Keratinocyte (primary cell): ENCODE measurements around the gene DEPDC1. TPM values are rescaled to one million over a fixed set of nuclear protein-coding genes. Genes with fewer than 3 reads are reported as not detected.

ENCODE experiments used
- DNase-seq: peaks from one replicate; pipeline ENCODE4 v3.0.0-alpha.2; 2011; ENCODE audit warnings: low read depth, missing footprints, low spot score
- FAIRE-seq: peaks from 2 replicates; lab custom pipeline; 2011; peaks lifted over from hg19 to GRCh38; lab: Jason Lieb, UNC
- H2AFZ ChIP-seq: 2 replicates; pipeline ENCODE4 v1.6.0; 2012; ENCODE audit warnings: low read length, control low read depth, inconsistent platforms; ENCODE audit not compliant: control insufficient read depth
- H3K27ac ChIP-seq: 2 replicates; pipeline ENCODE4 v1.5.1; 2011; ENCODE audit warnings: low read length; ENCODE audit not compliant: control insufficient read depth, insufficient read depth
- H3K27me3 ChIP-seq: 3 replicates; pipeline ENCODE4 v1.6.0; 2011; ENCODE audit warnings: low read length; ENCODE audit not compliant: control insufficient read depth, insufficient read depth; ENCODE audit errors: extremely low read depth
- H3K36me3 ChIP-seq, 2 experiments: 2 replicates in 1 of 2; 3 replicates in 1 of 2; pipeline ENCODE4 v1.5.1; 2011; ENCODE audit warnings: low read length in 2 of 2, mild to moderate bottlenecking in 1 of 2; ENCODE audit not compliant: control insufficient read depth in 2 of 2, insufficient read depth in 2 of 2; ENCODE audit errors: extremely low read depth in 1 of 2
- H3K4me1 ChIP-seq: 3 replicates; pipeline ENCODE4 v1.5.1; 2011; ENCODE audit warnings: low read length; ENCODE audit not compliant: control insufficient read depth, insufficient read depth; ENCODE audit errors: extremely low read depth
- H3K4me2 ChIP-seq: 3 replicates; pipeline ENCODE4 v1.6.0; 2011; ENCODE audit warnings: low read depth, low read length; ENCODE audit not compliant: control insufficient read depth, insufficient read depth; ENCODE audit errors: extremely low read depth
- H3K4me3 ChIP-seq, 3 experiments: fragments of 200-600 bp in 1 of 3; sonication (generic) in 1 of 3; 2 replicates in 2 of 3; 3 replicates in 1 of 3; pipeline ENCODE4 v1.5.1; 2011 to 2016; ENCODE audit warnings: low read length in 3 of 3, mild to moderate bottlenecking in 3 of 3, control low read depth in 2 of 3, inconsistent platforms in 1 of 3, low read depth in 1 of 3, mixed read lengths in 1 of 3, mixed run types in 1 of 3, moderate library complexity in 1 of 3; ENCODE audit not compliant: control insufficient read depth in 2 of 3, insufficient read depth in 2 of 3; ENCODE audit errors: extremely low read depth in 1 of 3
- H3K79me2 ChIP-seq: 2 replicates; pipeline ENCODE4 v1.6.0; 2012; ENCODE audit warnings: low read length; ENCODE audit not compliant: control insufficient read depth, insufficient read depth
- H3K9ac ChIP-seq: 3 replicates; pipeline ENCODE4 v1.6.0; 2011; ENCODE audit warnings: low read length; ENCODE audit not compliant: control insufficient read depth, insufficient read depth; ENCODE audit errors: extremely low read depth
- H3K9me1 ChIP-seq: 3 replicates; pipeline ENCODE4 v1.6.0; 2011; ENCODE audit warnings: low read length; ENCODE audit not compliant: control insufficient read depth, insufficient read depth; ENCODE audit errors: extremely low read depth
- H3K9me3 ChIP-seq: 2 replicates; pipeline ENCODE4 v1.5.1; 2012; ENCODE audit warnings: low read depth, low read length; ENCODE audit not compliant: control insufficient read depth
- H4K20me1 ChIP-seq: 3 replicates; pipeline ENCODE4 v1.6.0; 2011; ENCODE audit warnings: low read length; ENCODE audit not compliant: control insufficient read depth, insufficient read depth; ENCODE audit errors: extremely low read depth
- EZH2 ChIP-seq: IDR thresholded peaks from one replicate; pipeline ENCODE4 v1.6.1; 2012; ENCODE audit warnings: inconsistent platforms, mild to moderate bottlenecking, low read length, moderate library complexity
- dilution Hi-C: fragments of 300-500 bp; cut with MboI; formaldehyde crosslinking; loops from one replicate; pipeline ENCODE4 v1.7.0; 2020; ENCODE audit warnings: low sequenced_read_pairs; ENCODE audit not compliant: extremely low pct_ligation_motif_present
- polyA plus RNA-seq, 5 experiments: library from polyadenylated mRNA; depleted of rRNA in 3 of 5; stranded (reverse) in 3 of 5; stranded (forward) in 1 of 5; unstranded in 1 of 5; fragments of >200 nt; gene quantifications; 1 replicate in 1 of 5; 2 replicates in 3 of 5; 3 replicates in 1 of 5; pipeline versions ENCODE4 v1.2.1 to v1.2.3, GENCODE V29; 2011 to 2012; ENCODE audit warnings: missing spikeins in 2 of 5, low read depth in 1 of 5, low replicate concordance in 1 of 5
- TF ChIP-seq, protein P1 (sequence below), 3 experiments: IDR thresholded peaks in 1 of 3; conservative IDR thresholded peaks in 1 of 3; optimal IDR thresholded peaks in 1 of 3; 2 replicates in 2 of 3; 3 replicates in 1 of 3; pipeline versions ENCODE3 to v1.5.1; 2011; ENCODE audit warnings: low read length in 3 of 3, mild to moderate bottlenecking in 3 of 3, moderate library complexity in 2 of 3, control low read depth in 1 of 3, inconsistent platforms in 1 of 3; ENCODE audit not compliant: insufficient read depth in 2 of 3; ENCODE audit errors: extremely low read depth in 1 of 3

The DEPDC1 gene
- polyA plus RNA-seq, 1 donor (not counting 4 experiments of a cell fraction or from before 2014, with no cell fraction given): 11.2 TPM

DNA sequence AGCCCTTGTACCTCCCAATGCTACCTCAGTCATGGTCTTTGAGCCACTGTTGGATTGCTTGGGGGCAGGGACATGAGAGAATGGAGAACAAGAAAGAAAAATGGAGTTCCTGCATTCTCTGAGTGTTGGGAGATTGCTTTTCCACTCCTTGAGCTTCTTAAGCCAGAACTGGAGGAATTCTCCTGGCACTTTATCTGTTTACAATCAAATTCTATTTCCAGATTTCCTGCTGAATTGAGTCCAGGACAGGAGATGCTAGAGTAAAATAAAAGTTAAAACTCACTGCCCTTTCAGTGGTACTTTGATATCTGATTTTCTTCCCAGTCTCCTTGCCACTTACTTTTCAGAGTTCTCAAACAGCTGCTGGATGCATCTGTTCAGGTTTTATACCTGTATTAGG, 24.4 kb upstream of the DEPDC1 start:
- FAIRE-seq: no peak
- Histone ChIP-seq H3K4me1 (peaks cover 16% of the 10 kb centered on the region), H2AFZ (no peak overlapping the region), H3K9me1 (no peaks in the 10 kb centered on the region), H3K27me3 (no peaks in the 10 kb centered on the region), H3K36me3 (no peaks in the 10 kb centered on the region), H3K4me3 (no peak overlapping the region), H4K20me1 (no peaks in the 10 kb centered on the region), H3K79me2 (no peaks in the 10 kb centered on the region), H3K27ac (no peak overlapping the region), H3K9me3 (no peaks in the 10 kb centered on the region), H3K4me2 (no peak overlapping the region), H3K9ac (no peak overlapping the region)
- TF ChIP-seq, protein P1, sequence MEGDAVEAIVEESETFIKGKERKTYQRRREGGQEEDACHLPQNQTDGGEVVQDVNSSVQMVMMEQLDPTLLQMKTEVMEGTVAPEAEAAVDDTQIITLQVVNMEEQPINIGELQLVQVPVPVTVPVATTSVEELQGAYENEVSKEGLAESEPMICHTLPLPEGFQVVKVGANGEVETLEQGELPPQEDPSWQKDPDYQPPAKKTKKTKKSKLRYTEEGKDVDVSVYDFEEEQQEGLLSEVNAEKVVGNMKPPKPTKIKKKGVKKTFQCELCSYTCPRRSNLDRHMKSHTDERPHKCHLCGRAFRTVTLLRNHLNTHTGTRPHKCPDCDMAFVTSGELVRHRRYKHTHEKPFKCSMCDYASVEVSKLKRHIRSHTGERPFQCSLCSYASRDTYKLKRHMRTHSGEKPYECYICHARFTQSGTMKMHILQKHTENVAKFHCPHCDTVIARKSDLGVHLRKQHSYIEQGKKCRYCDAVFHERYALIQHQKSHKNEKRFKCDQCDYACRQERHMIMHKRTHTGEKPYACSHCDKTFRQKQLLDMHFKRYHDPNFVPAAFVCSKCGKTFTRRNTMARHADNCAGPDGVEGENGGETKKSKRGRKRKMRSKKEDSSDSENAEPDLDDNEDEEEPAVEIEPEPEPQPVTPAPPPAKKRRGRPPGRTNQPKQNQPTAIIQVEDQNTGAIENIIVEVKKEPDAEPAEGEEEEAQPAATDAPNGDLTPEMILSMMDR (optimal IDR thresholded peaks at IDR 0.05 in 1 of 3, IDR thresholded peaks at IDR 0.05 in 1 of 3, conservative IDR thresholded peaks at IDR 0.05 in 1 of 3; ENCODE audit: extremely low read depth in 1 of 3, insufficient read depth in 2 of 3, low read length in 3 of 3): no peak
- no peak for TF ChIP-seq EZH2
- dilution Hi-C loops: no loop called here
- DNase-seq: no peak

- dilution Hi-C loops: no loop called here
- H3K36me3 ChIP-seq: no peaks in the 10 kb centered on the region
- no peak overlapping the region for H3K9ac ChIP-seq
- no peaks in the 10 kb centered on the region for H3K27me3 ChIP-seq
- H3K9me1 ChIP-seq: no peaks in the 10 kb centered on the region
- TF ChIP-seq, protein P1 (optimal IDR thresholded peaks at IDR 0.05 in 1 of 3, IDR thresholded peaks at IDR 0.05 in 1 of 3, conservative IDR thresholded peaks at IDR 0.05 in 1 of 3; ENCODE audit: extremely low read depth in 1 of 3, insufficient read depth in 2 of 3, low read length in 3 of 3): no peak
- TF ChIP-seq EZH2: no peak
- no peak overlapping the region for H2AFZ ChIP-seq
- FAIRE-seq (no peak), DNase-seq (no peak)
- no peak overlapping the region for H3K27ac ChIP-seq
- H4K20me1 ChIP-seq: no peaks in the 10 kb centered on the region
- peaks cover 11% of the 10 kb centered on the region for H3K4me1 ChIP-seq
- no peaks in the 10 kb centered on the region for H3K79me2 ChIP-seq
- H3K4me3 ChIP-seq: no peak overlapping the region
- H3K4me2 ChIP-seq: no peak overlapping the region
- H3K9me3 ChIP-seq: no peaks in the 10 kb centered on the region
These were observed 19.2 kb upstream of the DEPDC1 start for GRCh38 chr1:68516066-68516465.
